ENCODE measurements around the gene UGT2A1.
"Not testable (repeated sequence)": the region's sequence is repeated elsewhere in the genome, so short reads cannot be mapped to it uniquely, and the experiment has no call there.

The UGT2A1 gene

DNA sequence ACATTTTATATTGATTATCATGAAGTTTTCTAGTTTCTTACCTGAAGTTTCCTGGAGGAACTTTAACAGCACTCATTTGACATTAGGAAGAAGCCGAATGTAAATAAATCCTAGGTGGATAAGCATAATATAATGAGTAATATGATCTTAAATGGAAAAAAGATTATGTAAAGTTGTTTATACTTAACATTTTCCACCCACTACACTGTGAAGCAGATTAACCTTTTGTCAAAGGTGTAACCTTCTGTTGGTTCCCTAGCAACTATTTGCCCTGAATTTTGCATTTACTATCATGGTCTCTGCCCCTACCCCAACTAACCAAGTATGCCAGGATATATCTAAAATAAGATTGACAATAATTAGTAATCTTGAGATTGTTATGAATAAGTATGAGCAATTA lies at the start of gene UGT2A1:
Gene UGT2A1 (minus strand): TSS at position 101 of the 400 bp plus-strand sequence. CDS start 5,603 bp downstream, outside the sequence.
- in situ Hi-C loops (cut with MboI; ENCODE audit: low sequenced_read_pairs), result no loop called here

DNA sequence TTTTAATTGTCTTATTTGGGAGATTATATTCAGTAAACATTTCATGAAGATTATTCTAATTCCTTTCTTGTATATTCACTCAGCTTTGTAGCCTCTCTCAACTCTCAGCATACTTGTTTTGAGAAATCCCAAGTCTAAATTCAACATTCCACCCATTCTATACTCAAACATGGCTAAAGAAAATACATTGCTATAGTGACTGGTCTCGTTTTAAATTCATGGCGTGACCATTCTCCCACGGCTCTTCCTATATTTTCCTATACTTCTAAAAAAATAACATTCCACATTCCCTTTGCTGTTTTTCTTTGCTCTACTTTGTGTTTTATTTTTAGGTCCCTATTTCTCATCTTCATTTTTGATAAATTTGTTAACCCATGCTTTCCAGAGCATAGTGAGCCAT lies 49.2 kb upstream of the UGT2A1 start:
- in situ Hi-C loops (cut with MboI; ENCODE audit: low sequenced_read_pairs), result no loop called here

DNA sequence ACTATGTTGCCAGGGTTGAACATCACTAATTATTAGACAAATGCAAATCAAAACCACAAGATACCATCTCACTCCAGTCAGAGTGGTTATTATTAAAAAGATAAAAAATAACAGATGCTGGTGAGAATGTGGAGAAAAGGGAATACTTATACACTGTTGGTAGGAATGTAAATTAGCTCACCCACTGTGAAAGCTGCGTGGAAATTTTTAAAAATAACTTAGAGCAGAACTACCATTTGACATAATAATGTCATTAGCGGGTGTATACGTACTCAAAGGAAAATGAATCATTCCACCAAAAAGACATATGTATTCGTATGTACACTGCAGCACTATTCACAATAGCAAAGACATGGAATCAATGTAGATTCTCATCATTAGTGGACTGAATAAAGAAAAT lies 48.6 kb upstream of the UGT2A1 start:
- in situ Hi-C loops (cut with MboI; ENCODE audit: low sequenced_read_pairs), result no loop called here

DNA sequence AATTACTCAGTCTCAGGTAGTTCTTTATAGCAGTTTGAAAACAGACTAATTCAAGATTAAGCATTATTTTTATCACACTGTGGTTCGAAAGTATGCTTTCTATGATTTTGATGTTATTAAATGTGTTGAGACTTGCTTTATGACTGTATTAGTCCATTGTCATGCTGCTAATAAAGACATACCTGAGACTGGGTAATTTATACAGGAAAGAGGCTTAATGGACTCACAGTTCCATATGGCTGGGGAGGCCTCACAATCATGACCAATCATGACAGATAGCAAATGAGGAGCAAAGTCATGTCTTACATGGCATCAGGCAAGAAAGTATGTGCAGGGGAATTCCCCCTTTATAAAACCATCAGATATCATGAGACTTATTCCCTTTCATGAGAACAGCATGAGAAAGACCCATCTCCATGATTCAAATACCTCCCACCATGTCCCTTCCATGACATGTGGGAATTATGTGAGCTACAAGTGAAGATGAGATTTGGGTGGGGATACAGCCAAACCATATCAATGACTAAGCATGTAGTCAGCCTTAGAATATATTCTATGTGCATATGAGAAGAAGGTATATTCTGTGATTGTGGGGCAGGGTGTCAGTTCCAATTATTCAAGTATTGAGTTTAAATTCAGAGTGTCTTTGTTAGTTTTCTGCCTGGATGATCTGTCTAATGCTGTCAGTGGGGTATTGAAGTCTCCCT lies 44.6 kb upstream of the UGT2A1 start:
- in situ Hi-C loops (cut with MboI; ENCODE audit: low sequenced_read_pairs), result loop anchor here (10.0 kb wide), 1 partner anchor 177 kb away; no protein-coding TSS in a partner anchor

- in situ Hi-C loops (cut with MboI; ENCODE audit: low sequenced_read_pairs), result no loop called here
These were observed 36.6 kb upstream of the UGT2A1 start for GRCh38 chr4:69689599-69689998.

DNA sequence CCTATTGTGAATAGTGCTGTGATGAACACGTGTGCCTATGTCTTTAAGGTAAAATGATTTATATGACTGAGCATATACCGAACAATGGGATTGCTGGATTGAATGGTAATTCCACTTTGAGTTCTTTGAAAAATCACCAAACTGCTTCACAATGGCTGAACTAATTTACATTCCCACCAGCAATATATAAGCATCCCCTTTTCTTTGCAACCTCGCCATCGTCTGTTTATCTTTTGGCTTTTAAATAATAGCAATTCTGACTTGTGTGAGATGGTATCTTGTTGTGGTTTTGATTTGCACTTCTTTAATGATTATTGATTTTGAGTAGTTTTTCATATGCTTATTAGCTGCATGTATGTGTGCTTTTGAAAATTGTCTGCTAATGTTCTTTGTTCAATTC lies 31.8 kb upstream of the UGT2A1 start:
- in situ Hi-C loops (cut with MboI; ENCODE audit: low sequenced_read_pairs), result no loop called here

DNA sequence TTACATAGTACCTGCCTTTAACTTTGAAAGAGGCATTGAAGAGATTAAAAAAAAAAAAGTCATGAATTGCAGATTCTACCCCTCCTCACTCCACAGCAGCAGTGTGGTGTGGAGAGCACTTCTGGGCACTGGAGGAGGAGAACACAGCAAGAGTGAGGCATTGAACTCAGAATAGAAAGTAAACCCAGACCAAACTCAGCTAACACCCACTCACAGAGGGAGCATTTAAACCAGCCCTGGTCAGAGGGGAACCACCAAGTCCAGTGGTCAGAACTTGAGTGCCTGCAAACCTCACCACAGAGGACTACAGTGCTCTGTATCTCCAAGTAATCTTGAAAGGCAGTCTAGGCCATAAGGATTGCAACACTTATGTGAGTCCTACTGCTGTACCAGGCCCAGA lies 15.6 kb upstream of the UGT2A1 start:
- in situ Hi-C loops (cut with MboI; ENCODE audit: low sequenced_read_pairs), result no loop called here

GRCh38 chr4:69664009-69664408 lies 11.0 kb upstream of the UGT2A1 start:
- in situ Hi-C loops (cut with MboI; ENCODE audit: low sequenced_read_pairs), result not testable (repeated sequence)

DNA sequence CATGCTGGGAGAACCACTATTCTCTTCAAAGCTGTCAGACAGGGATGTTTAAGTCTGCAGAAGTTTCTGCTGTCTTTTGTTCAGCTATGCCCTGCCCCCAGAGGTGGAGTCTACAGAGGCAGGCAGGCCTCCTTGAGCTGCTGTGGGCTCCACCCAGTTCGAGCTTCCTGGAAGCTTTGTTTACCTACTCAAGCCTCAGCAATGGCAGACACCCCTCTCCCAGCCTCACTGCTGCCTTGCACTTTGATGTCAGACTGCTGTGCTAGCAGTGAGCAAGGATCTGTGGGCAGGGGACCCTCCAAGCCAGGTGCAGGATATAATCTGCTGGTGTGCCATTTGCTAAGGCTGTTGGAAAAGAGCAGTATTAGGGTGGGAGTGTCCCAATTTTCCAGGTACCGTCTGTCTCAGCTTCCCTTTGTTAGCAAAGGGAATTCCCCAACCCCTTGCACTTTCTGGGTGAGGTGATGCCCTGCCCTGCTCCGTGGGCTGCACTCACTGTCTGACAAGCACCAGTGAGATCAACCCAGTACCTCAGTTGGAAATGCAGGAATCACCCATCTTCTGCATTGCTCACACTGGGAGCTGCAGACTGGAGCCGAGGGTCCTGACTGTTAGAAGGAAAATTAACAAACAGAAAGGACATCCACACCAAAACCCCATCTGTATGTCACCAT lies 8.2 kb upstream of the UGT2A1 start:
- in situ Hi-C loops (cut with MboI; ENCODE audit: low sequenced_read_pairs), result not testable (repeated sequence)

GRCh38 chr4:69658133-69658532 lies 5.1 kb upstream of the UGT2A1 start:
- in situ Hi-C loops (cut with MboI; ENCODE audit: low sequenced_read_pairs), result no loop called here

GRCh38 chr4:69656653-69657158 lies 3.7 kb upstream of the UGT2A1 start:
- in situ Hi-C loops (cut with MboI; ENCODE audit: low sequenced_read_pairs), result no loop called here

DNA sequence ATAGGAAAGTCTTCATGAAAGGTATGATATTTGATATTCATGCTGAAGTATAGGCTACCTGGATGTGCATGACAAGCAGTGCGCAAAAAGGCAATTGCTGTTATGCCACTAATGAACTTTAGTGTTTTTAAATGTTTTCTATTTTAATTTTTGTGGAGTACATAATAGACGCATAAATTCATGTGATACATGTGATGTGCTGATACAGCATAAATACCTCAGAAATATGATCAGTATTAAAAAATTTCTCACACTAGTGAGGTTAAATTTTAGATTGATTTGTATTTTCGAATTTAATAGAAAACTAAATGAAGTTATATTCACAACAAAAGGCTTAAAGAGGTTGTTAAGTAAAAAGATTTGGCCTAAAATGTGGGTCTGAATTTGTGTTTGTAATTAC lies 2.2 kb downstream of the UGT2A1 start:
- in situ Hi-C loops (cut with MboI; ENCODE audit: low sequenced_read_pairs), result no loop called here

DNA sequence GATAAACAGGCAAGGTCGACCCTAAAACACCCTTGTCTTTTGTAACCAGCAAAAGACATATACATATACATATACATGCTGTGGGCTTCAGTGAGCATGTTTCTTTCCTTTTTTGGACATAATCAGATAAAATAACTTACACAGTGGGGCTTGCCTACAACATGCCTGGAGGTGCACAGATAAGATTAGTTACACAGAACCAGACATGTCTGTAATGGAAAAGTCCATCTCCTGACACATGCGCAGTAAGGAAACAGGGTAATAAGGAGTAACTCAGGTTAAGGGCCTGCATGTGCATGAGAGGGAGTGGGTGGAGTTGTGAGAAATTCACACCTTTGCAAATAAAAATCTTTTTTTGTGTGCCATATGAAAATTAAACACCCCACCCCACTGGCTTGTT lies 3.4 kb downstream of the UGT2A1 start:
- in situ Hi-C loops (cut with MboI; ENCODE audit: low sequenced_read_pairs), result no loop called here

DNA sequence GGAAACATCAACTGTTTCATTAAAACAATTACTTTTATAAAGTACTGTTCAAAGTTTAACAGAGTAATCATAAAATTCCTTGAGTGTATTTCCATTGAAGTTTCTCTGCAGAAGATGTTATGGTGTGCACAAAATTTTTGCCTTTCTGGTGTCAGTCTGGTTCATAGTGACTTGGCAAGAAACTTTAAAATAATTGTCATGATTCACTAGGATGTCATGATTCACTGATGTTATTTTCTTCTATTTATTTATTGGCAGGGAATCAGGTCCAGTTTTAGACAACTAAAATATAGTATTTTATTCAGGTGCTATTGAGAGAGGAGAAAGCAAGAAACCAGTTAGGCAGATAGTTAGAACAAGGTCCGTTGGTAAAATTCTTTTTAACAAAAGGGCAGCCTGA lies 3.8 kb downstream of the UGT2A1 start:
- in situ Hi-C loops (cut with MboI; ENCODE audit: low sequenced_read_pairs), result no loop called here

DNA sequence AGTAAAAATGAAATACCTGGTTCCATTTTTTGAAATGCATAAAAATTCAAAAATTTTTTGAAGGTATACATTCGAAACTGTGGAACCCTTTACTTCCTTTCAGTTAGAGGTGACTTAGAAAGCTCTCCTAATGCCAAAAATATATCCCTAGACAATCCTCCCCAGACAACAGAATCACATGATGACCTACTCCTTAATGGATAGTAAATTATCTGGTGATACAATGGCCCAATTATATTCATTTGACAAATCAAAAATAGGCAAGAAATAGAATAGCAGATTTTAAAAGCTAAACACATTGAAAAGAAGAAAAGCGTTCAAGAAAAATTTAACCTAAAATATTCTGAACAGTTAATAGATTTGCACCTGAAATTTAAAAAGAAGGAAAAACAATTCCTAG lies 10.1 kb downstream of the UGT2A1 start:
- in situ Hi-C loops (cut with MboI; ENCODE audit: low sequenced_read_pairs), result no loop called here

GRCh38 chr4:69640289-69640688 lies 12.8 kb downstream of the UGT2A1 start:
- in situ Hi-C loops (cut with MboI; ENCODE audit: low sequenced_read_pairs), result no loop called here

DNA sequence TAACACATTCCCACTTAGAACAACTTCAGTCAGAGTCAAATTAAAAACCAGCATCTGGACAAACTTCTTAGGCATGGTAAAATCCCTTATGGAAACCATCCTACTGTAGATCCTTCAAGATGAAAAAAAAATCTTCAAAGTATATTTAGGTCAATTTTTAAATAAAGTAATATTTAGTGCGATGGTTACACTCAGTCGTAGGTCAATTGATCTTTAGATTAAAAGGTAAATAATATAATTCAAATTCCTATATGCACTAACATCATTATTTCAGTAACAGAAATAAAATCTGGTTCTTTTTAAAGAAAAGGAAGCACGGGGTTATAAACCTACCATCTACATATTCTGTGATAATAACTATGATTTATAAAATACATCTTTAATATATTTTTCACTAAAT lies 13.5 kb downstream of the UGT2A1 start, which contains the start of gene UGT2A2:
Gene UGT2A2 (minus strand): TSS at position 101 of the 400 bp plus-strand sequence. CDS start 2 bp downstream, at position 99.
- in situ Hi-C loops (cut with MboI; ENCODE audit: low sequenced_read_pairs), result no loop called here

DNA sequence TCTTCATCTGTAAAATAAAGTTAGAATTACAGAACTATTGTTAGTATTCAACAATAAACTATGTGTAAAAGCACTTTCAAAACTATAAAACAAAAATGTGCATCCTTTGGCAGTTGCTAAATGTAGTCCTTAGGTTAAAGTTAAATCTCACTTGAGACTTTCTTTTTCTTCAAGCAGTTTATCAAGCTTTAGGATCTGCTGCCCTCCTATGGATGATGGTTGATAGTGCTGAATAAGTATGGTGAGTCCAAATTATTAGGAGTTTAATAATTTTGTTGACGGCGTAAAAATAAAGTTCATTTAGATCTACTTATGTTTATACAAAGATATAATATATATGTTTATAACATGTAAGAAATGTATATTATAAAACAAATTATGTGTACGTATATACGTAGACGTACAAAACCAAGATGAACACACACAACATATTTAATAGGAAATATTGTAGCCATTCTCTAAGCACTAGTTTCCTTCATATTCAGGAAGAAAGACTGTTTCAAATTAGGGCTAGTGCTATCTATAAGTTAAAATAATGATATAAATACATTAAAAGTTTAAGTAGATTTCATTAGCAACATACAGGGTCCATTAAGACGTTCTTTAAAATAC lies 35.9 kb downstream of the UGT2A1 start:
- in situ Hi-C loops (cut with MboI; ENCODE audit: low sequenced_read_pairs), result no loop called here

GRCh38 chr4:69610484-69610883 lies 42.6 kb downstream of the UGT2A1 start:
- in situ Hi-C loops (cut with MboI; ENCODE audit: low sequenced_read_pairs), result no loop called here

DNA sequence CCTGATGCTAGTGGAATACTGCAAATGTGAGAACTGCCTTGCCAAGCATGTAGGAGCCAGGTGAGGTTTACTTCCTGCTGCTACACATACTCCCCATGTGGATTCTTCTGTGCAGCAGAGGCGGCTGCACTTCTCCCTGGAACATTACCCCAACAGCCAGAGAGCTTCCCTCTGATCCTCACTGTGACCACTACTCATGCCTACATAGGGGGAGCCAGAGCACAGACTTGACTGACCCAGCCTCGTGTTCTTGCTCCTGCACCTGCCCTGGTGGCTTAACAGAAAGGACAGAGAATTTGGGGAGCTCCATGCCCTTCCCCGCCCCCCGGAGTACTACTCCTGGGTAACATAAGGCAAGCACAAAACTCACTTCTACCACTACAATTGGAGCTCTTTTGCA lies 52.0 kb downstream of the UGT2A1 start:
- in situ Hi-C loops (cut with MboI; ENCODE audit: low sequenced_read_pairs), result no loop called here

DNA sequence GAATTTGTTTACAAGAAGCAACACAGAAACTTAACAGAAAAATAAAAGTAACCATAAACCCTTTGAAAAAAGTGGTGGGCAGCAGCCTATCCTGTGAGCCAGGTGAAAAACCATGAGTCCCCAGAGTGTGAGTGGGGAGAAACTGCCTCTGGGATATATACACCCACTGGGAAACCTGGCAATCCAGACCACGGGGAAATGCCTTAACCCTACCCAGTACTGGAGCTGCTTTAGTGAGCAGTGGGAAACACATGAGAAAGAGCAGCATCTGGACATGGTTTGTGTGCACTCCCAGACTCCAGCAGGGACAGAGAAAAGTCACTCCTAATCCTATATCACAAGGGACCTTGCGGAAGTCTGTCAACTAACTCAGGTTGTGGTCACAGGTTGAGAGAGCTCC lies 53.0 kb downstream of the UGT2A1 start:
- in situ Hi-C loops (cut with MboI; ENCODE audit: low sequenced_read_pairs), result no loop called here

- in situ Hi-C loops (cut with MboI; ENCODE audit: low sequenced_read_pairs), result no loop called here
These were observed 58.7 kb downstream of the UGT2A1 start for GRCh38 chr4:69594382-69594781.
